Hindlimb muscle (tissue), 1 donor: ENCODE results near the gene TPP1. TPM values are rescaled to one million over a fixed set of nuclear protein-coding genes. Genes with fewer than 3 reads are reported as not detected.
A peak's percentile ranks its signal among the peaks of the same experiment; 100 is the strongest.

Source experiments
- DNase-seq: peaks from one replicate; pipeline ENCODE4 v3.0.0-alpha.2; 2013
- polyA plus RNA-seq: library from polyadenylated mRNA; unstranded; fragments of 120-200 nt; gene quantifications from one replicate; pipeline ENCODE4 v1.2.1, GENCODE V29; 2013; ENCODE audit not compliant: insufficient read length

TPP1 gene
- 47.9 TPM for polyA plus RNA-seq

- DNase-seq: peak; percentile 94
Observed at GRCh38 chr11:6619004-6619745, at the start of gene TPP1. Gene TPP1 (minus strand): TSS chr11:6619422. CDS start chr11:6619400, 22 bp downstream.

- no peak for DNase-seq
Observed at GRCh38 chr11:6667733-6668374, 48.6 kb upstream of the TPP1 start.

- DNase-seq: no peak
Observed at GRCh38 chr11:6666302-6667183, 47.3 kb upstream of the TPP1 start.

- DNase-seq: no peak
Observed at GRCh38 chr11:6664551-6664950, 45.3 kb upstream of the TPP1 start.

GRCh38 chr11:6663794-6664469 is 44.7 kb upstream of the TPP1 start:
- no peak for DNase-seq

GRCh38 chr11:6660712-6661111 is 41.5 kb upstream of the TPP1 start:
- DNase-seq: no peak

- DNase-seq: no peak
Observed at GRCh38 chr11:6658647-6659046, 39.4 kb upstream of the TPP1 start.

GRCh38 chr11:6657346-6657745 is 38.1 kb upstream of the TPP1 start:
- no peak for DNase-seq

- DNase-seq: no peak
Observed at GRCh38 chr11:6656936-6657335, 37.7 kb upstream of the TPP1 start.

GRCh38 chr11:6656584-6656915 is 37.3 kb upstream of the TPP1 start:
- DNase-seq: no peak

GRCh38 chr11:6655790-6656583 is 36.8 kb upstream of the TPP1 start, which contains the start of gene DCHS1:
Gene DCHS1 (minus strand): TSS chr11:6655809. CDS start chr11:6641613, 14,196 bp downstream.
- peak; percentile 74 for DNase-seq

- peak; percentile 59 for DNase-seq
Observed at GRCh38 chr11:6655020-6655789, 36.0 kb upstream of the TPP1 start.

- no peak for DNase-seq
Observed at GRCh38 chr11:6654281-6655019, 35.2 kb upstream of the TPP1 start.

- DNase-seq: no peak
Observed at GRCh38 chr11:6653656-6654055, 34.4 kb upstream of the TPP1 start.

- DNase-seq: no peak
Observed at GRCh38 chr11:6653097-6653496, 33.9 kb upstream of the TPP1 start.

- DNase-seq: no peak
Observed at GRCh38 chr11:6652182-6652581, 33.0 kb upstream of the TPP1 start.

GRCh38 chr11:6650980-6651379 is 31.8 kb upstream of the TPP1 start:
- DNase-seq: no peak

- DNase-seq: no peak
Observed at GRCh38 chr11:6650104-6650503, 30.9 kb upstream of the TPP1 start.

GRCh38 chr11:6648501-6648900 is 29.3 kb upstream of the TPP1 start:
- no peak for DNase-seq

- DNase-seq: no peak
Observed at GRCh38 chr11:6647836-6648235, 28.6 kb upstream of the TPP1 start.
